ENCODE measurements around the gene DOCK2. TPM values are rescaled to one million over a fixed set of nuclear protein-coding genes. Genes with fewer than 3 reads are reported as not detected.

The DOCK2 gene
- total RNA-seq, 4 donors from 2014 or later, result 0.32 to 5.3 (median 2.7) TPM

GRCh38 chr5:169935762-169936161, 298.7 kb downstream of the DOCK2 start:
- Histone ChIP-seq H3K4me3 (no peak overlapping the region), H3K27ac (no peak overlapping the region), H3K27me3 (no peaks in the 10 kb centered on the region), H3K36me3 (no peaks in the 10 kb centered on the region), H3K9me3 (no peaks in the 10 kb centered on the region), H3K4me1 (no peaks in the 10 kb centered on the region)
- no peak for TF ChIP-seq CTCF (IDR thresholded peaks at IDR 0.05 in 4 of 5, conservative IDR thresholded peaks at IDR 0.05 in 1 of 5)
- no peak for TF ChIP-seq POLR2A (IDR thresholded peaks at IDR 0.05)
- in situ Hi-C loops (cut with MboI; ENCODE audit: low sequenced_read_pairs in 4 of 4) (no loop called here), intact Hi-C loops (cut with DNase I; ENCODE audit: low total_unique reads) (no loop called here)
- DNase-seq (no peak), ATAC-seq (no peak)

- H3K4me3 ChIP-seq, result no peak overlapping the region
- no peaks in the 10 kb centered on the region for H3K36me3 ChIP-seq
- no peak for TF ChIP-seq POLR2A (IDR thresholded peaks at IDR 0.05)
- TF ChIP-seq CTCF (IDR thresholded peaks at IDR 0.05 in 4 of 5, conservative IDR thresholded peaks at IDR 0.05 in 1 of 5), result no peak
- H3K27ac ChIP-seq, result no peak overlapping the region
- intact Hi-C loops (cut with DNase I; ENCODE audit: low total_unique reads), result no loop called here
- ATAC-seq (no peak), DNase-seq (no peak)
- H3K4me1 ChIP-seq, result no peaks in the 10 kb centered on the region
- no peaks in the 10 kb centered on the region for H3K27me3 ChIP-seq
- no peaks in the 10 kb centered on the region for H3K9me3 ChIP-seq
- in situ Hi-C loops (cut with MboI; ENCODE audit: low sequenced_read_pairs in 4 of 4), result no loop called here
Measured at GRCh38 chr5:169938439-169938838, 301.4 kb downstream of the DOCK2 start.

- no peak for TF ChIP-seq CTCF (IDR thresholded peaks at IDR 0.05 in 4 of 5, conservative IDR thresholded peaks at IDR 0.05 in 1 of 5)
- Histone ChIP-seq H3K4me1 (no peaks in the 10 kb centered on the region), H3K9me3 (no peaks in the 10 kb centered on the region), H3K4me3 (no peak overlapping the region), H3K36me3 (no peaks in the 10 kb centered on the region), H3K27me3 (no peaks in the 10 kb centered on the region), H3K27ac (no peak overlapping the region)
- intact Hi-C loops (cut with DNase I; ENCODE audit: low total_unique reads) (no loop called here), in situ Hi-C loops (cut with MboI; ENCODE audit: low sequenced_read_pairs in 4 of 4) (no loop called here)
- DNase-seq (no peak), ATAC-seq (no peak)
Measured at GRCh38 chr5:169939731-169940130, 302.7 kb downstream of the DOCK2 start.

- intact Hi-C loops (cut with DNase I; ENCODE audit: low total_unique reads) (no loop called here), in situ Hi-C loops (cut with MboI; ENCODE audit: low sequenced_read_pairs in 4 of 4) (no loop called here)
- H3K9me3 ChIP-seq, result no peaks in the 10 kb centered on the region
Measured at GRCh38 chr5:169941542-169941941, 304.5 kb downstream of the DOCK2 start.

More at GRCh38 chr5:169941542-169941941, 304.5 kb downstream of the DOCK2 start:
- no peaks in the 10 kb centered on the region for H3K27me3 ChIP-seq
- no peak overlapping the region for H3K4me3 ChIP-seq
- H3K27ac ChIP-seq, result no peak overlapping the region
- H3K4me1 ChIP-seq, result no peaks in the 10 kb centered on the region
- ATAC-seq (no peak), DNase-seq (no peak)
- H3K36me3 ChIP-seq, result no peaks in the 10 kb centered on the region
- TF ChIP-seq POLR2A (IDR thresholded peaks at IDR 0.05) (no peak), CTCF (IDR thresholded peaks at IDR 0.05 in 4 of 5, conservative IDR thresholded peaks at IDR 0.05 in 1 of 5) (no peak)
